Femur (tissue), 1 donor: ENCODE results near the gene SLC25A36.
"Not testable (repeated sequence)": the region's sequence is repeated elsewhere in the genome, so short reads cannot be mapped to it uniquely, and the experiment has no call there.

Experiments
- DNase-seq: peaks from one replicate; pipeline ENCODE4 v3.0.0-alpha.2; 2017

Gene SLC25A36

GRCh38 chr3:141000027-141000663 lies 58.5 kb downstream of the SLC25A36 start:
- DNase-seq: peak; percentile 82

DNA sequence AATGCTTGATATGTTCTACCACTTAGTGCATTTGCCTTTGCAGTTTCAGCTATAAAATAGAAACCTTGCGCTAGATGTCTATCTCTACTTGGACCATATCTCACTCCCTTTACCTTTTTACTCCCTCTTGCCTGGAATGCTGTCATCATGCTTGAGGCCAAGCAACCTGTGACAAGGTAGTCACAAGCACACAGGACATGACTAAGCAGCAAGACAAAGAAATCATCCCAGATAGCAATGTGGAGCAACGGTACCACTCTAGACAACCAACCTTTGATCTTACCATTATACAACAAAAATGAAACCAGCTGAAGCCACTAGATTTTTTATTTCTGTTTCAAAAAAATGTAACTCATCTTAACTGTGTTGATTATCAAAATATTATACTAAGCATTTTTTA lies 59.0 kb downstream of the SLC25A36 start:
- no peak for DNase-seq

- DNase-seq: no peak
Observed at GRCh38 chr3:141006344-141006743, 64.7 kb downstream of the SLC25A36 start.

GRCh38 chr3:141009496-141009895 lies 67.9 kb downstream of the SLC25A36 start:
- DNase-seq: no peak

DNA sequence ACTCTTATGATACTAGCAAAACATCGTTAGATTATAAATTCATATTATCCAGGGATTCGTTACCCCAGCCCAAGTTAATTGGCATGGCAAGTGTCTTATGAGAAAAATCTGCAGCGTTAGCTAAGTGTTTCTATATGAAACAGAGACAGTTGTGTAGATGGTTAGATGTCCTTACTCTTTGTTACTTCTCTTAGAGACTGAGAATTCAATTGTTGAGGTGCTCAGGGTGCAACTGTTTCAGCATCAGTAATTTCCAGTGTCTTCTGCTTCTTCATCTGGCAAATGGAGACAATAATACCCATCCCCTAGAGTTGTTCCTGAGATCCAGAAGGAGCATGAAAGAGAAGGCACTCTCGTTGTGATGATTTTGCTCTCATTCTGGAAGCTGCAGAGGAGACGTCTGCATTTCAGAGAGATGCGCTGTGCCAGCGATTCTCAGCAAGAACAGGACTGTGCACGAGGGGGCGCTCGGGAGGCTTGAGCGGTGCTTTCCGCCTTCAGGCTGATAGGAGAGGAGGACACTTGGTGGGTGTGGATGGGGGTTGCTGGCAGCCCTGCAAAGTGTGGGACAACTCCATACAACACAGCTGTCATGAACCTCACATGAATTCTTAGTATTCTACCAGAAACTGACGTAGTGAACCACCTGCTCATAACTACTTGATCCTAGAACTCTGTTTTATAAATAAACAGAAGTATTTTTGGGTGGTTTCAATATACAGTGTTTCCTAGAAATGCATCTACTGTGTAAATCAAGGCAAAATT lies 69.8 kb downstream of the SLC25A36 start:
- DNase-seq: peak; percentile 92

DNA sequence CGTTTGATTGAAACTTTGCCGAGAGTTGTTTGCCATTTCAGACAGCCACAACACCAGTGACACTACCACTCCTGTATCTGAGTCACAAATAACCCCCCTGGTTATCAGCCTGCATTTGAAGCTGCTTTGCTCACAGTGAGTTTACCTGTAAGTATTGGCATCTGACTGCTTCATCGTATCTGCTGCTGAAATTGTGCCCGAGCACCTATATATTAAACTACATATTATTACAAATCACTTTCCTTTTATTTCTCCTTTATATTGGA lies 70.3 kb downstream of the SLC25A36 start:
- DNase-seq: no peak

DNA sequence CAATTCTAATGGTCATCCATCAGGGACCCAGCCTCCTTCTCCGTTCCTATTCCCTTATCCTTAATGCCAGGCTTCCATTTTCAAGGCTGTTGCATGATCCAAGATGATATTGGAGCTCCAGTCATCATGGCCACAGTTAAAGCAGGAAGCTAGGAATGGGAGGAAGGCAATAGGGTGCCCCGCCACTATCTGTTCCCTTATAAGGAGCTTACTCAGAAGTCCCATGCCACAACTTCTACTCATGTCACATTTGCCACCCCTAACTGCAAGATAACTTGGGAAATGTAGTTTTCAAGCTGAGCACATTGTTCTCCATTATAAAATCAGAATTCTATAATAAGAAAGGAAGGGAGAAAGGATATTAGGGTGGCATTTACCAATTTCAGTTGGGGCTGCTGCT lies 70.9 kb downstream of the SLC25A36 start:
- no peak for DNase-seq

DNA sequence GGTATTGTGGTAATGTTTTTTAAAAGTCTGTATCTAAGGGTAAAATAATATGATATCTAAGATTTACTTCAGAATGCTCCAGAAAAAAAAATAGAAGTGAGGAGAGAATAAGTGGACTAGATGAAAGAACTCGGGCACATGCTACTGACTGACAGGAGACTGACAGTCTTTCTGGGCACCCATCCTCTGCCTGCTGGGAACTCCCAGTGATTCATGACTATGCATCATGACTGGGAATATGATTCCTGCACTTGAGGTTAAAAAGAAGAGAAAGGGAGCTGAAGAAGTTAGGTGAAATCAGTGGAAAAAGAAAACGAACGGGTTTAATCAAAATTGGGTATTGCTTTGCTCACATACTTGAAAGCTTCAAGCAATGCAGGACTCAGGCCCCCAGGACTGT lies 73.8 kb downstream of the SLC25A36 start:
- DNase-seq: no peak

DNA sequence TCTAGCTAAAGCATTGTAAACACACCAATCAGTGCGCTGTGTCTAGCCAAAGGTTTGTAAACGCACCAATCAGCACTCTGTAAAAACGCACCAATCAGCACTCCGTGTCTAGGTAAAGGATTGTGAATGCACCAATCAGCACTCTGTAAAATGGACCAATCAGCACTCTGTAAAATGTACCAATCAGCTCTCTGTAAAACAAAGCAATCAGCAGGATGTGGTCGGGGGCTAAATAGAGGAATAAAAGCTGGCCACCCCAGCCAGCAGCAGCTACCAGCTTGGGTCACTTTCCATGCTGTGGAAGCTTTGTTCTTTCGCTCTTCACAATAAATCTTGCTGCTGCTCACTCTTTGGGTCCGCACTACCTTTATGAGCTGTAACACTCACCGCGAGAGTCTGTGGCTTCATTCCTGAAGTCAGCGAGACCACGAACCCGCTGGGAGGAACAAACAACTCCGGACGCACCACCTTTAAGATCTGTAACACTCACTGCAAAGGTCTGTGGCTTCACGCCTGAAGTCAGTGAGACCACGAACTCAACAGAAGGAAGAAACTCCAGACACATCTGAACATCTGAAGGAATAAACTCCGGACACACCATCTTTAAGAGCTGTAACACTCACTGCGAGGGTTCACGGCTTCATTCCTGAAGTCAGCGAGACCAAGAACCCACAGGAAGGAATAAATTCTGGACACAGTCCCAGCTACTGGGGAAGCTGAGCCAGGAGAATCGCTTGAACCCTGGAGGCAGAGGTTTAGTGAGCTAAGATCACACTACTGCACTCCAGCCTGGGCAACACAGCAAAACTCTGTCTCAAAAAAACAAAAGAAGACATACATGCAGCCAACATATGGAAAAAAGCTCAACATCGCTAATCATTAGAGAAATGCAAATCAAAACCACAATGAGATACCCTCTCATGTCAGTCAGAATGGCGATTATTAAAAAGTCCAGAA lies 76.0 kb downstream of the SLC25A36 start:
- DNase-seq: not testable (repeated sequence)

GRCh38 chr3:141019244-141019643 lies 77.6 kb downstream of the SLC25A36 start:
- DNase-seq: no peak

DNA sequence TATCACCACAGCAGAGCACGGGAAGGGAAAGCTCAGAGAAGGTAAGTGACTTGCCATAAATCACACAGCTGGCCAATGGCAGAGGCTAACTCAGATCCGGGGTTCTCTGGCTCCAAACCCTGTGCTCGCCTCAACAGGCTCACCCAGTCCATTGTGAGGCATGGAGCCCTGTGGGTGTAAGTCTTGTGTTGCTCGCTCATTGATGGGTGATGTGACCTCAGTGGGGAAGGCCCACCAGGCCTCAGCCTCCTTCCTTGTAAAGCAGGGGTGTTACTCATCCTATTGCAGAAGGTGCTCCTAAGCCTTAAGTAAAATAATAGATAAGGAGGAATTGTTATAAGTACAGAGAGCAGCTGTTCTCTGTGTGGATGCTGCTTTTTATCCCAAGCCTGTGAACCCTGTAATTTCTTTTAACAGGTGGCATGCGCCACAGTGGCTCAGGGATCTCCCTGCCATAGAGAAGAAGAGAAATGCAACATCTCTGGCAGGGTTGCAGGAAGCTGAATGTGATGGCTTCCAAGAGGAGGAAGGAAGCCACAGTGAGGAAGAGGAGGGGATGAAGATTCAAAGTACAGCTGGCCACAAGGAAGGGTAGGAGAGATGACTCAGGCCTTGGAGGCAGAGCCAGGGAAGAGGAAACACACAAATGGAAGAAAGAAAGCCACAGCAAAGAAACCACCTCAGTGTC lies 78.7 kb downstream of the SLC25A36 start:
- no peak for DNase-seq

GRCh38 chr3:141021261-141021660 lies 79.6 kb downstream of the SLC25A36 start:
- no peak for DNase-seq
